PC-9 (cell line): ENCODE data around the gene MKNK2.

Experiments used
- CTCF ChIP-seq: fragments of 200-600 bp; sonication (generic); conservative IDR thresholded peaks from 2 replicates; pipeline ENCODE4 v1.6.1; 2017; ENCODE audit warnings: mixed run types, antibody characterized with exemption, mild to moderate bottlenecking, moderate library complexity
- EZH2 ChIP-seq: fragments of 200-600 bp; sonication (generic); IDR thresholded peaks from 2 replicates; pipeline ENCODE4 v1.8.0; 2017; ENCODE audit warnings: antibody characterized with exemption, low read depth

- TF ChIP-seq CTCF (no peak), EZH2 (no peak)
These were observed 49.1 kb upstream of the MKNK2 start for GRCh38 chr19:2099937-2100718.
